Measurements from ENCODE around the gene GPC1. TPM values are rescaled to one million over a fixed set of nuclear protein-coding genes. Genes with fewer than 3 reads are reported as not detected.

The GPC1 gene
- total RNA-seq, 1 donor from 2014 or later = 49.9 TPM

DNA sequence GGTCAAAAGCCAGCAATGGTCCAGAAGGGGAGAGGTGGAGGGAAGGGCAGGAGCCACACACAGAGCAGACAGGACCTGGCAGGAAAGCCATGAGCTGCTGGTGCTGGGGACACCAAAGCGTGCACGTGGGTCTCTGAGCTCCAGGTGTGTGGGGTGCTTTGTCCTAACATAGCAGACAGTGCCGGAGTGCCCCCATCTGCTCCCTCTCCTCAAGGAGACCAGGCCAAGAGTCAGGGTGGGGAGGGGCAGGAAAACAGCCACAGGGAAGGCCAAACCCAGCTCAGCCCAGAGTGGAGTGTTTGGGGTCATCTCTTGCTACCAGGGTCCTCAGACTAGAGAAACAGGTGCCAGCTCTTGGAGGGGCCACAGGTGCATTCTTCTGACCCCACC lies 4.2 kb upstream of the GPC1 start:
- DNase-seq (ENCODE audit: low read depth) = no peak

- DNase-seq (ENCODE audit: low read depth) = no peak
These were observed 3.6 kb upstream of the GPC1 start for GRCh38 chr2:240431661-240432424.

GRCh38 chr2:240432430-240432819 lies 3.0 kb upstream of the GPC1 start:
- DNase-seq (ENCODE audit: low read depth) = no peak

DNA sequence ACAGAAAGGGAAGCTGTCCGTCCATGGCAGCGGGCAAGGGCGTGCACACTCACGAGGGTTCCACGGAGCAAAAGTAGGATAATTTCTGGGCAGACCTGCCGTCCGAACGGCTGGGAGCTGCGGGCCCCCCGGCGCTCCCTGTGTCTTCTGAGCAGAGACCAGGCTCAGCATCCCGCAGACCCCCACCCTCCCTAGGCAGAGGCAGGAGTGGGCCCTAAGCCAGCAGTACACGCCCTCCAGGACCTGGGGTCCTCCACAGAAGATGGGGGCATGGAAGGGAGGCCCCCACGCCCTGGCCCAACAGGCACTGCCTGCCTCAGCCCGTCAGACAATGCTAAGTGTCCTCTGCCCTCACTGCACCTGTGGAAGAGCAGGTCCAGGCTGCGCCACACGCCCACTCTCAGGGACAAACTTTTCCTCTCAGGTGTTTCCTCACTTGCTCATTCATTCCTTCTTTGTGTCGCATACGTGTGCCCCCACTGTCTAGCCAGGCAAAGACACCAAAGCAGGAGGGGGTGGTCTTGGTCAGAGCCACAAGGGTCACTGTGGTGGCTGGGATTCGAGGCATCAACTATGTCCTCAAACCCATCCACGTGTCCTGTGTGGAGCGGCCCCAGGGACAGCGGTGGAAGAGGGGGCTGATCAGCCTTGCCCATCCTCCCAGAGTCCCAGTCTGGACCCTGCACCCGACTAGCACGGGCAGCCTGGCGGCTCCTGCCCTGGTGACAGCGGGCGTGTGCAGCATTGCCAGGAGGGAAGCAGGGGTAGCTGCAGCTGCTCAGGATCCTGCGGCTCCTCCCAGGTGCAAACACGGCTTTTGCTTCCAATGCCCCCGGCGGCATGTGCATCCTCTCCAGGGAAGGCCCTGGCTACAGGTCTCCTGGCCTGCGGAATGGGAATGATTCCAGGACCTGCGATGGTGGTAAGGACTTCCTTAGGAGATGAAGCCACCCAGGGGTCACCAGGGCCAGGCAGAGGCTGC lies 2.4 kb upstream of the GPC1 start:
- no peak for DNase-seq (ENCODE audit: low read depth)

- DNase-seq (ENCODE audit: low read depth) = peak; percentile 88
These were observed 1.3 kb upstream of the GPC1 start for GRCh38 chr2:240433973-240434727.

DNA sequence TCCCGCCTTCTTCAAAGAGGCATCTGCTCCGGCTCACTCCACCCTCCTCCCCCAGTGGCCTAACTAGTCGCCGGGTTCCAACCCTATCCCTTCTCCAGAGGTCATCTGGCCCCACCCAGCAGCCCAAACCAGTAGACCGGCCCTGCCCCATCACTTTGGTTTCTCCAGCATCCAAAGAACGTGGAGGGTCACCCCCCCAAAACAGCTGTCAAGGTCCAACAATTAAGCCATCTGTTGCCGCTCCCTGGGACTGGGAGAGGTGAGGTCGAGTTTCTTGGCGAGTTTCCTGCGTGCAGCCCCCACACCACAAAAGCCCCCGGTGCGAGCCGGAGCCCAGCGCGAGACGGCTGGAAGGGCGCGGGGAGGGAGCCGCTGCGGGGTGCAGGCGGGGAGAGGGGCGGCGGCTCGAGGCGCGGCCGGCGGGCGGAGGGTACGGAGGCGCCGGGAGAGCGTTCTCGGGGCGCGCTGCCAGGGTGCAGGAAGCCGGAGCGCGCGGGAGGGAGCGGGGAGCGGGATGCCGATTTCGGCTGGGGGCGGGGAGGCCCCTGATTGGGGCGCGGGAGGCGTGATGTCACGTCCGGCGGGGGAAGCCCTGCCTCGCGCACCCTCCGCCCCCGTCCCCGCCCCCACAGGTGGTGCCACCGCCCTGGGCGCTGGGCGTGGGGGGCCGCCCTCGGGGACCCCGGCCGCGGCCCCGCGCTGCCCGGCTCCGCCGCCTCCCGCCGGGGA lies 571 bp upstream of the GPC1 start:
- DNase-seq (ENCODE audit: low read depth) = peak; percentile 19

- DNase-seq (ENCODE audit: low read depth) = no peak
These were observed 652 bp downstream of the GPC1 start for GRCh38 chr2:240435948-240436682.

DNA sequence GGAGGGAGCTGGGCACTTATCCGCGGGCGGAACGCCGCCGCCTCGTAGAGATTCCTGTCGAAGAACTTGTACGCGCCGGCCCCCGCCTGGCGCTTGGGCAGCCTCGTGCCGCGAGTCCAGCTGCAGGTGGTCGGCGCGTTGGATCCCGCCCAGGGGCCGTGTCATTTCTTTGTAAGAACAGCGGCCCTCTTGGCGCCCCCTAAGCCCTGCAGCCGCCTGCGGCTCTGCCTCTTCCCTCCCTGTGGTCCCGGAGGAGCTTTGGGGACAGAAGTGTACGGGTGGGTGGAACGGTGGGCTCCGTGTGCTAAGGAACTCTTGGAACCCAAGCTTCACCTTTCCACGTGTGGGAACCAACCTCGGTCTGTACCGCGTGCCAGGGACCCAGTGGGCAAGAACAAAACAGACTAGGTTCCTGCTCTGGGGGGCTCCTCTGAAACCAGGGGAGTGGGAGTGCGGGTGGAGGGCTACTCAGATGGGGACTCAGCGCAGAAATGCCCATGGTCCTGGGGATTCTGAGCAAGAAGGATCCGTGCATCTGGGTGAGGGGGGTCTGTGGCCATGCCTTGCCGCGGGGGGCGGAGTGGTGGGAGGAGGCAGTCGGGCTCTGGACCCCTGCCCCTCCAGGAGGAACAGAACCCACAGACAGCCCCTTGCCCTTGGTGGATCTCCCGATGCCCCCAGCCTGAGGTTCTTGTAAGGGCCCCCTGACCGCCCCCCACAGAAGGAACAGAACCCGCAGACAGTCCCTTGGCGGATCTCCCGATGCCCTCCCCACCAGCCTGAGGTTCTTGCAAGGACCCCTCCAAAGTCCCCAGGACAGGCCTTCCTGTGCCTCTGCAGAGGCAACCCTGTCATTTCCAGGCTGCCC lies 1.5 kb downstream of the GPC1 start:
- no peak for DNase-seq (ENCODE audit: low read depth)

GRCh38 chr2:240437551-240437860 lies 2.0 kb downstream of the GPC1 start:
- DNase-seq (ENCODE audit: low read depth) = no peak

- DNase-seq (ENCODE audit: low read depth) = no peak
These were observed 2.7 kb downstream of the GPC1 start for GRCh38 chr2:240437861-240438809.

GRCh38 chr2:240438810-240439697 lies 3.6 kb downstream of the GPC1 start:
- no peak for DNase-seq (ENCODE audit: low read depth)

- DNase-seq (ENCODE audit: low read depth) = no peak
These were observed 4.3 kb downstream of the GPC1 start for GRCh38 chr2:240439698-240440151.

DNA sequence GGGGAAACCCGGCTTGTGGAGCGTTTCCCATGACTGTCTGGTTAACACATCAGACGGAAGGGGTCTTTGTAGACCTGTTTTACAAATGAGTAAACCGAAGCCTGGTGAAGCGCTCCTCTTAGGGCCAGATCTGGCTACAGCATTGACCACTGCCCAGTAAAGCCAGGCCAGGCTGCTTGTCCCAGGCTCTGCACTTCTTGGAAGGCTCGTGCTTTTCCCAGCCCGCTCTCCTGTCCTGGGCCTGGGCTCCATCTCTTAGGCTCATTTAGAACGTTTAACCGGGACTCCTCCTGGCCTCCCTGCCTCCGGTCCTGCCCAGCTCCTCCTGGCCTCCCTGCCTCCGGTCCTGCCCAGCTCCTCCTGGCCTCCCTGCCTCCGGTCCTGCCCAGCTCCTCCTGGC lies 4.8 kb downstream of the GPC1 start:
- no peak for DNase-seq (ENCODE audit: low read depth)

GRCh38 chr2:240440704-240441320 lies 5.3 kb downstream of the GPC1 start:
- no peak for DNase-seq (ENCODE audit: low read depth)

DNA sequence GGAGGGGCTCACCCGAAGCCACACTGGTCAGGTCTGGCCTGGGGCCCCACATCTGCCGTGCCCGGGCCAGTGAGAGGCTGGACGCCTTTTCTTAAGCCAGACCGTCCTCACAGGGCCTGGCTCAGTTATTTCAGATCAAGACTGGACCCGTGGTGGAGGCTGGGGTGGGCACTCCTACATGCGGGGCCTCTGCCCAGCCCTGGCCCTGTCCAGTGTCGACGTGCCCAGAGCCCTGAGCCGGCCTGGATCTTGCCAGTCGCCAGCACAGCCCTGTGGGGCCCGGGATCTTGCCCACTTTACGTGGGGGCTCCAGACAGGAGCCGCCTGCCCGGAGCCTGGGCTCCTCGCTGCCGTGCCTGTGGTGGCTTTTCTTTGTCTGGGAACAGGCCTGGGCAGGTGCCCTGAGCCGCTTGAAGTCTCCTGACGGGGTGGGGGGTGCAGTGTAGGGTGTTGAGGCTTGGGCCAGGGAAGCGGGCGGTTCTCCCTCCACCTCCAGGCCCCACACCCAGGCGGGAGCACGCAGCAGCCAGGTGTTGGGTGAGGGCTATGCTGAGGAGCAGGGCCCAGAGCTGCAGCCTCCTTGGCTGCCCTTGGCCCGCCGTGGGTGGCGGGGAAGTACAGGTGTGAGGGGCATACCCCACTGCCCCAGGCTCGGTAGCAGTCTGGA lies 6.0 kb downstream of the GPC1 start:
- DNase-seq (ENCODE audit: low read depth) = no peak

GRCh38 chr2:240441993-240442411 lies 6.5 kb downstream of the GPC1 start:
- no peak for DNase-seq (ENCODE audit: low read depth)
